Upper lobe of left lung (tissue), 6 donors: ENCODE data around the gene KRT40. TPM values are rescaled to one million over a fixed set of nuclear protein-coding genes. Genes with fewer than 3 reads are reported as not detected.

Experiments used
- ATAC-seq, 2 donors: fragments of 200-7000 bp; cut with Tn5 transposase; one replicate each; pipeline ENCODE4 v1.9.1; 2022; ENCODE audit warnings: mild to moderate bottlenecking in 2 of 2, moderate library complexity in 2 of 2; ENCODE audit not compliant: low FRiP score in 2 of 2
- DNase-seq, 2 donors: peaks; one replicate each; pipeline ENCODE4 v3.0.0-alpha.2; 2019 to 2020
- H3K27ac ChIP-seq, 4 donors: fragments of 200-600 bp; sonication (generic); one replicate each; pipeline ENCODE4 v1.5.1; 2016 to 2019
- H3K27me3 ChIP-seq, 4 donors: fragments of 200-600 bp; sonication (generic); one replicate each; pipeline ENCODE4 v1.5.1; 2017 to 2019
- H3K36me3 ChIP-seq, 4 donors: fragments of 200-600 bp; sonication (generic); one replicate each; pipeline ENCODE4 v1.5.1; 2016 to 2019
- H3K4me1 ChIP-seq, 4 donors: fragments of 200-600 bp; sonication (generic); one replicate each; pipeline ENCODE4 v1.5.1; 2018 to 2019
- H3K4me3 ChIP-seq, 4 donors: fragments of 200-600 bp; sonication (generic); one replicate each; pipeline ENCODE4 v1.5.1; 2017 to 2019; ENCODE audit warnings: mild to moderate bottlenecking in 2 of 4, moderate library complexity in 1 of 4
- H3K9me3 ChIP-seq, 4 donors: fragments of 200-600 bp; sonication (generic); one replicate each; pipeline ENCODE4 v1.5.1; 2018 to 2019
- EP300 ChIP-seq, 4 donors: sonication (generic); formaldehyde crosslinking; IDR thresholded peaks; one replicate each; pipeline ENCODE4 v1.5.1; 2017; ENCODE audit warnings: antibody characterized with exemption in 4 of 4, control low read depth in 2 of 4
- POLR2A ChIP-seq, 4 donors: fragments of 450-650 bp; IDR thresholded peaks; one replicate each; pipeline ENCODE4 v1.5.1; 2016 to 2017; ENCODE audit warnings: antibody characterized with exemption in 4 of 4, mild to moderate bottlenecking in 2 of 4
- POLR2AphosphoS5 ChIP-seq, 2 donors: sonication (generic); formaldehyde crosslinking; IDR thresholded peaks; one replicate each; pipeline ENCODE4 v1.5.1; 2017; ENCODE audit warnings: antibody characterized with exemption in 2 of 2
- WGBS, 2 donors: methylation state at CpG; one replicate each; pipeline ENCODE4 v1.1.5; 2017 to 2018; 5-methylcytosine and 5-hydroxymethylcytosine counted together
- total RNA-seq, 6 donors: library from RNA; depleted of rRNA in 4 of 6; stranded (reverse); fragments of >200 nt in 4 of 6; gene quantifications; one replicate each; pipeline versions ENCODE4 v1.1.0 to v1.2.1, GENCODE V29; 2016 to 2021
- TF ChIP-seq, protein P1 (sequence below), 6 experiments: fragments of 450-650 bp in 4 of 6; fragments of 200-600 bp in 2 of 6; sonication (generic) in 2 of 6; IDR thresholded peaks; one replicate each; pipeline ENCODE4 v1.5.1; 2016 to 2019; ENCODE audit warnings: antibody characterized with exemption in 6 of 6
- donor health status: DM: no; HTN: no; CAD: no; lungs with moderate emphysema.
- donor health status: DM: no; HTN: yes; CAD: no; lungs with severe emphysema.

Gene KRT40
- total RNA-seq, 6 donors from 2014 or later, result 0.24 TPM; not detected in 5

GRCh38 chr17:40997361-40997760 lies 13.2 kb upstream of the KRT40 start:
- Histone ChIP-seq H3K4me3 (no peak overlapping the region), H3K27me3 (no peaks in the 10 kb centered on the region), H3K4me1 (no peaks in the 10 kb centered on the region), H3K36me3 (no peaks in the 10 kb centered on the region), H3K9me3 (no peaks in the 10 kb centered on the region), H3K27ac (no peak overlapping the region)
- TF ChIP-seq POLR2AphosphoS5 (IDR thresholded peaks at IDR 0.05), result no peak
- TF ChIP-seq POLR2A (IDR thresholded peaks at IDR 0.05), result no peak
- TF ChIP-seq, protein P1, sequence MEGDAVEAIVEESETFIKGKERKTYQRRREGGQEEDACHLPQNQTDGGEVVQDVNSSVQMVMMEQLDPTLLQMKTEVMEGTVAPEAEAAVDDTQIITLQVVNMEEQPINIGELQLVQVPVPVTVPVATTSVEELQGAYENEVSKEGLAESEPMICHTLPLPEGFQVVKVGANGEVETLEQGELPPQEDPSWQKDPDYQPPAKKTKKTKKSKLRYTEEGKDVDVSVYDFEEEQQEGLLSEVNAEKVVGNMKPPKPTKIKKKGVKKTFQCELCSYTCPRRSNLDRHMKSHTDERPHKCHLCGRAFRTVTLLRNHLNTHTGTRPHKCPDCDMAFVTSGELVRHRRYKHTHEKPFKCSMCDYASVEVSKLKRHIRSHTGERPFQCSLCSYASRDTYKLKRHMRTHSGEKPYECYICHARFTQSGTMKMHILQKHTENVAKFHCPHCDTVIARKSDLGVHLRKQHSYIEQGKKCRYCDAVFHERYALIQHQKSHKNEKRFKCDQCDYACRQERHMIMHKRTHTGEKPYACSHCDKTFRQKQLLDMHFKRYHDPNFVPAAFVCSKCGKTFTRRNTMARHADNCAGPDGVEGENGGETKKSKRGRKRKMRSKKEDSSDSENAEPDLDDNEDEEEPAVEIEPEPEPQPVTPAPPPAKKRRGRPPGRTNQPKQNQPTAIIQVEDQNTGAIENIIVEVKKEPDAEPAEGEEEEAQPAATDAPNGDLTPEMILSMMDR (IDR thresholded peaks at IDR 0.05), result no peak
- no peak for TF ChIP-seq EP300 (IDR thresholded peaks at IDR 0.05)
- DNase-seq (no peak), ATAC-seq (no peak)
- WGBS, 2 donors, result 70 to 75% methylated on average over 2 of the region's 2 CpGs

DNA sequence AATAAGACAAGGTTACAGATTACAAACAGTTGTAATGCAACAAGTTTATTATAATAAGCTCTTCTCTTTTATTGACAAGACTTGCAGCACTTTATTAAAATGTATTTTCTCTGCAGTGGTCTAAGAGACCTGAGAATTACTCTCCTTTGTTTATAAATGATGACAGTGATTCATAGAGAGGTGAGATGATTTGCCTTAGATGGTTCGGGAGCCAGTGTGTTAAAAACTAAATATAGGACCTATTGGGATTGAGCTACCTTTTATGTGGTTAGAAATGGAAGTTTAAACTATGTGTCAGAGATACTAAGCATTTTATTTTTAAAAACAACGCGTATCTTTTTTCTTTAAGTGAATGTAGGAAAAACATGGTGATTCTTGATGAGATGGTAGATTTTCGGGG lies 12.7 kb upstream of the KRT40 start:
- Histone ChIP-seq H3K27me3 (no peaks in the 10 kb centered on the region), H3K36me3 (no peaks in the 10 kb centered on the region), H3K4me1 (no peaks in the 10 kb centered on the region), H3K27ac (no peak overlapping the region), H3K9me3 (no peaks in the 10 kb centered on the region), H3K4me3 (no peak overlapping the region)
- ATAC-seq (no peak), DNase-seq (no peak)
- TF ChIP-seq EP300 (IDR thresholded peaks at IDR 0.05) (no peak), POLR2AphosphoS5 (IDR thresholded peaks at IDR 0.05) (no peak)
- TF ChIP-seq, protein P1 (IDR thresholded peaks at IDR 0.05), result no peak
- WGBS, 2 donors, result 82 to 83% methylated on average over 4 of the region's 4 CpGs

DNA sequence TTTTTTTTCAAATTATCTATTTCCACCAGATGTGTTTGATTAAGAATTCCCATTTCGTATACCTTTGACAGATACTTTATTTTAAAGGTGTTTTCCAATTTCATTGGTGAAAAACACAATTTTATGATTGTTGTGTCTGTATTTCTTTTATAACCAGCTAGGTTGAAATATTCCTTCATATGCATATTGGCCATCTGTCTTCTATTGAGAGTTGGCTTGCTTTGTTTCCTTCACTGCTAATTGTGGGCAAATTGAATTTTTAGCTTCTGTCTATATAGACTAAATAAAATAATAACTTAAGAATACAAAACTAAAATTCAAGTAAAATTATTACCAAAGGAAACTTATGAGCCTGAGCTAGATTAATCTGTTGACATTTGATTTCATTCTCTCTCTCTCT lies 11.0 kb upstream of the KRT40 start:
- WGBS, 2 donors, result 74 to 87% methylated on average over 1 of the region's 1 CpG

DNA sequence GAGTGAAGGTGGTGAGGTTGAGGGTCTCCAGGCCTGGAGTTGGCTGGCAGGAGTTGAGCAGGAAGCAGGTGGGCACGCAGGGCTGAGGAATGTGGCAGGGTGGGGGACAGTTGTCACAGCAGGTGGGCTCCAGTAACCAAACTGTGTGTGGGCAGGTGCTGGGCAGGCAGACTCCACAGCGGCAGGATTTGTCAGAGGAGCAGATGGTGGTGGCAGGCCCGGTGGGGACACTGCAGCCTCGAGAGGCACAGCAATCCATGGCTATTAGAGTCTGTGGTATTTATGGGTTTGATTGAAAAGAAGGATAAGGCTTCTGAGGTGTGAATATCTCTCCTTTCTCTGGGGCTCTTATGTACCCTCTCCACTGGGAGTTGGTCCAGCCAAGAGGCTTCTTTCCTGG lies 9.7 kb upstream of the KRT40 start, which contains the start of gene KRTAP3-3:
Gene KRTAP3-3 (minus strand): TSS at position 326 of the 400 bp plus-strand sequence. CDS start 67 bp downstream, at position 259.
- TF ChIP-seq, protein P1 (IDR thresholded peaks at IDR 0.05), result no peak
- TF ChIP-seq POLR2AphosphoS5 (IDR thresholded peaks at IDR 0.05) (no peak), POLR2A (IDR thresholded peaks at IDR 0.05) (no peak), EP300 (IDR thresholded peaks at IDR 0.05) (no peak)
- Histone ChIP-seq H3K36me3 (no peaks in the 10 kb centered on the region), H3K4me3 (no peak within 1 kb of the TSS), H3K4me1 (no peaks in the 10 kb centered on the region), H3K27me3 (no peaks in the 10 kb centered on the region), H3K27ac (no peak within 1 kb of the TSS), H3K9me3 (no peaks in the 10 kb centered on the region)
- 52 to 53% methylated on average over 4 of the region's 4 CpGs for WGBS, 2 donors
- peak in 1 of 2 donors; percentile 25 for DNase-seq
- ATAC-seq, result no peak

More for the DNA sequence above, 11.0 kb upstream of the KRT40 start:
- Histone ChIP-seq H3K4me1 (no peaks in the 10 kb centered on the region), H3K4me3 (no peak overlapping the region), H3K36me3 (no peaks in the 10 kb centered on the region), H3K27me3 (no peaks in the 10 kb centered on the region), H3K9me3 (no peaks in the 10 kb centered on the region), H3K27ac (no peak overlapping the region)
- TF ChIP-seq POLR2A (IDR thresholded peaks at IDR 0.05), result no peak
- no peak for TF ChIP-seq POLR2AphosphoS5 (IDR thresholded peaks at IDR 0.05)
- TF ChIP-seq, protein P1 (IDR thresholded peaks at IDR 0.05), result no peak
- no peak for TF ChIP-seq EP300 (IDR thresholded peaks at IDR 0.05)
- ATAC-seq (no peak), DNase-seq (no peak)

- H3K27me3 ChIP-seq, result no peaks in the 10 kb centered on the region
- no peak for ATAC-seq
- H3K36me3 ChIP-seq, result no peaks in the 10 kb centered on the region
Measured at GRCh38 chr17:40993084-40993483, 9.0 kb upstream of the KRT40 start.

More at GRCh38 chr17:40993084-40993483, 9.0 kb upstream of the KRT40 start:
- 89 to 94% methylated on average over 2 of the region's 2 CpGs for WGBS, 2 donors
- TF ChIP-seq, protein P1 (IDR thresholded peaks at IDR 0.05), result no peak
- TF ChIP-seq POLR2A (IDR thresholded peaks at IDR 0.05) (no peak), POLR2AphosphoS5 (IDR thresholded peaks at IDR 0.05) (no peak), EP300 (IDR thresholded peaks at IDR 0.05) (no peak)
- Histone ChIP-seq H3K4me3 (no peak overlapping the region), H3K9me3 (no peaks in the 10 kb centered on the region), H3K27ac (no peak overlapping the region), H3K4me1 (no peaks in the 10 kb centered on the region)
- DNase-seq, result no peak
